ENCODE measurements around the gene CACNG7.

CACNG7 gene

DNA sequence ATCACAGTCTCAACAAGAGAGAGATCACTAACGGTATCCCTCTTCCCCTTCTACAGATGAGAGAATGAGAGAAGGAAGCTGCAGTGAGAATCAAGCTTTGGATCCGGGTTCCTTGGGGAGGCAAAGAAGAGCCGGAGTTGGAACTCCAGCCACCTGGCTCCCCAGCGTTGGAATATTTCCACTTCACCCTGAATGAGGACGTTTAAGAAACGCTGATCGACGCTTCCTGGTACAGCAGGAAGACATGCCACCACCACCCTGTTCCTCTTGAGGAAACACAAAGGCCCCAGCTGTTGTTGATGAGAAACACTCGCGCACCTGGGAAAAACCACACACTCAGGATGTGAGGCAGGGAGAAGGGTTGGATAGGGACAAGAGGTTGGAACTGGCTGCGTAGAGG lies 42.4 kb downstream of the CACNG7 start:
- DNase-seq (ENCODE audit: low read depth in 3 of 3, low spot score in 1 of 3): no peak

DNA sequence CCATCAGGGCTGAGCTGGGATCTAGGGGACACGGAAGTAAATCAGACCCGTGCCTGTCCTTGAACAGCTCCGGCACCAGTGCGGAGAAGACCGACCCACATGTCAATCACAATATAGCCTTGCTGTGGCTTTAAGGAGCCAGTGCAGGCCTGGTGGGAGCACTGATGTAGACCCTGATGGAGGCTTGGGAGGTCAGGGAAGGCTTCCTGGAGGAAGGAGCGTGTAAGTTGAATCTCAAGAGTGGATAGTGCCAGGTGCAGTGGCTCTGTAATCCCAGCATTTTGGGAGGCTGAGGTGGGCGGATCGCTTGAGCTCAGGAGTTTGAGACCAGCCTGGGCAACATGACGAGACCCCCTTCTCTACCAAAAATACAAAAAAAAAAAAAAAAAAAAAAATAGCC lies 42.9 kb downstream of the CACNG7 start:
- no peak for DNase-seq (ENCODE audit: low read depth in 3 of 3, low spot score in 1 of 3)

DNA sequence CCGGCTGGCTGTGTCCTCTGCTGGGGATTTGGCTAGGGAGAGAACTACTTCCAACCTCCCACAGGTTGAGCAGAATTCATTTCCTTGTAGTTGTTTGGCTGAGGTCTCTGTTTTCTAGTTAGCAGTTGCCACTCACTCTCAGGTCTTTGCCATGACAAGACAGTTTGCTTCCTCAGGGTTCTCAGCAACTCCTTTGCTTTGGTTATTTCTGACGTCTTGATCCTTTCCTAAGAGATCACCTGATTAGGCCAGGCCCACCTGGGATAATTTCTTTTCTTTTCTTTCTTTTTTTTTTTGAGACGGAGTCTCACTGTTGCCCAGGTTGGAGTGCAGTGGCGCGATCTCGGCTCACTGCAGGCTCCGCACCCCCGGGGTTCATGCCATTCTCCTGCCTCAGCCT lies 44.3 kb downstream of the CACNG7 start:
- DNase-seq (ENCODE audit: low read depth in 3 of 3, low spot score in 1 of 3): no peak

DNA sequence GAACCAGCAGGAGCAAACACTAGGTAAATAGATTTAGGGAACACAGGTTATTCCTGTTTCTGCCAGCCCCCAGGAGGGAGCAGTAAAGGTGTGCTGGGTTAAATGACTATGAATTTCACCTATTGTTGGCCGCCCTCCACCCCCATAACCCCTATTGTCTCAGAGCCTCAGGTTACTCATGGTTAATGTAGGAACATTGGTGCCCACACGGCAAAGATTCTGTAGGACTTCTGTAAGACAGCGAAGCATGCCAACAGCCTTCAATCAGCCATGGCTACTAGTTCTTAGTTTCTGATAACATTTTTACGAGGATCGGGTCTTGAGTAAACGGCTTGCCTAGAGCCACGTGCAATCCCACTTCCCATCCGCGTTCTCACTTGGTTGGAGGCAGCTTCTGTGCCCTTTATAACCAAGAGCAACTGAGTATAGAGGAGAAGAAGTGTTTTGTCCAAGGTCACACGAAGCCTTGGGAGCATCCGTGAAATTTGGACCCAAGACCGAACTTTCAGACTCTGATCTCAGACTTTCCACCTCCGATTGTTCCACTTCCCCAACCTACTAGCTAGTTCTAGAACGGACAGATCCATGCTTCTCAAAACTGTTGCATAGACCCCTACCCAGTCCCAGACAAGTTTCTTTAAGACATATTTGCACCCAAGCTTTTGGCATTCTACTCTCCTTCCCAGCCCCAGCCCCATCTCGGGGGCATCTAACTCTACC lies 48.5 kb downstream of the CACNG7 start:
- no peak for DNase-seq (ENCODE audit: low read depth in 3 of 3, low spot score in 1 of 3)

DNA sequence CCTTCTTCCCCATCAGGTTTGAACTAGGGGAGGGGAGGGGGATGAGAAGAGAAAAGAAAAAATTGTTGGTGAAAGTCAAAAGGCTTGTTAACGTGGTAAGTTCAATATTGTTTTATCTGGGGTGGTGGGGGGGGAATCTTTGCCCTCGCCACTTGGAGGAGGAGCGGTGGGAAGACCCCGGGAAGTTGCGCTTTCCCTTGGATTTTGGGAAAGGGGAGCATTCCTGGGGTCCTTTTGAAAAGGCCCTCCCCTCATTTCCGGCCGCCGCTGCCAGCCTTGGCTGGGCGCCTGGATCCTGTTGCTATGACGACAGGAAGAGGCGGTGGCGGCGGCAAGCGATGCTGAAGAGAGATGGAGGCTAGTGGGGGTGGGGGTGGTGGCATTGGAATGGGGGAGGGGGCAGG lies 49.1 kb downstream of the CACNG7 start:
- no peak for DNase-seq (ENCODE audit: low read depth in 3 of 3, low spot score in 1 of 3)

DNA sequence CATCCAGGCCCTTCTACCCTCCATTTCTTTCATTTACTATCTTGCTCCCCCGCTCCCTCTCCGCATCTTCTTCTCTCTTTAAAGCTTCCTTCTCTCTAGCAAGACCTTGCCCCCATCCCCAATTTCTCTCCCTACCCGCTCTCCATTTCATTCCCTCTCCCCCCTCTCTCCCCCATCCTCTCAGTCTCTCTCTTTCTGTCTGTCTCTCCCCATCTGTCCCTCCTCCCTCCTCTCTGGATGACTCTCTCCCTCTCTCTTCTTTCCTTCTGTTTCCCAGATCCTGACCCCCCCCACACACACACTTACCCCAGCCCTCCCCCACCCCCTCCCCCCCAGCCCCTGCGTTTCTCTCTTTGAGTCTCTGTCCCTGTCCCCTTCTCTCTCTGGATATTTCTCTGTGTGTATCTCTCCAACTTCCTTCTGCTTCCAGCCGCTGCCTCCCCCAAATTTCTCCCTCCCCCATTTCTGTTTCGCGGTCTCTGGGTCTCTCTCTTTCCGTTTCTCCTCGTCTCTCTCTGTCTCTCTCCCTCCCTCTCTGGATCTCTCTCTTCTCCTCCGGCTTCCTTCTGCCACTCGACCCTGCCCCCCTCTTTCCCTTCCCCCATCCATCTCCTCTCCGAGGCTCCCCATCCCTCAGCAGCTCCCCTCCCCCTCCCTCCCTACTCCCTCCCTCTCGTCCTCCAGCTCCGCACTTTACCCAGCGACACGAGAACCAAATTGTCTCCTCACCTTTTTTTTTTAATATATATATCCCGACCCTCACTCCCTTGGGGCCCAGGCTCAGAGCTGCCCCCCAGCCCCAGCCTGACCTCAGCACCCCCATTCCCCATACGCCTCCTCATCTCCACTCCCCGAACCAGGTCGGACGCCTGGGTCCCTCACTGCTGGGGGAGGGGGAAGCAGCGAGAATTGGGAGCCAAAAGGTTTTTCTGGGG lies 50.0 kb downstream of the CACNG7 start:
- DNase-seq (ENCODE audit: low read depth in 3 of 3, low spot score in 1 of 3): no peak

DNA sequence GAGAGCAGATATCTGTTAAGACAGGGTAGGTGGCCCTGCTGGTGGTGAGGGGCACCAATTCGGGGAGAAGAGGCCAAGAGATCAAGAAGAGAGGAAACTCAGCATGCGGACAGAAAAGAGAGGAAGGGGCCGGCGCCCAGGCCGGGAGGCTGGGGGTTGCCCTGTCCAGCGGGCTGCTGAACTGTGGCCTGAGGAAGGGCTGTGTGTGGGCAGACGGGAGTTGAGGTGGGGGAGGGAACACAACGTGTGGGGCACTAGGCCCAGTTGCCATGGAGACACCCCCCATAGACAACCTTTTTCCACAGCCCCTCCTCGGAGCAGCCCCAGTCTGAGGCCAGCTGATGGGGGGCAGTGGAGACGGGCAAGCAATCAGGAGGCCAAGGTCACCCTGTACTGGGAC lies 51.1 kb downstream of the CACNG7 start:
- DNase-seq (ENCODE audit: low read depth in 3 of 3, low spot score in 1 of 3): no peak

DNA sequence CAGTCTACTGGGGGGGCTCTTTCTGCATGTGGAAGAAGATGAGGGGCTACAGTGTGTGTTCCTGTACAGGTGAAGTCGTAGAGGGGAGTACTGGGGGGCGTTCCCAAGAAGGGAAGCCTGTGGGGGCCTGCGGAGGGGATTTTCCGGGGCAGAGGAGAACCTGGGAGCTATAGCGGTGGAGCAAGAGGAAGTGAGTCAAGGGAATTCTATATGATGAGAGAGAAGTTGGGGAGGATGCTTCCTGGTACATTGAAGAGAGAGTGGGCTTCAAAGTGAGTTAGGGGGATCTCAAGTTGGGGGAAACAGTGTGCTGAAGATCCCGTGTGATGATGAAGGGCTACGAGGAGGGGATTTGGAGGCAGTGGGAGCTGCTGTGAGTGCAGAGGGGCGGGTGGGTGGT lies 51.8 kb downstream of the CACNG7 start:
- no peak for DNase-seq (ENCODE audit: low read depth in 3 of 3, low spot score in 1 of 3)

DNA sequence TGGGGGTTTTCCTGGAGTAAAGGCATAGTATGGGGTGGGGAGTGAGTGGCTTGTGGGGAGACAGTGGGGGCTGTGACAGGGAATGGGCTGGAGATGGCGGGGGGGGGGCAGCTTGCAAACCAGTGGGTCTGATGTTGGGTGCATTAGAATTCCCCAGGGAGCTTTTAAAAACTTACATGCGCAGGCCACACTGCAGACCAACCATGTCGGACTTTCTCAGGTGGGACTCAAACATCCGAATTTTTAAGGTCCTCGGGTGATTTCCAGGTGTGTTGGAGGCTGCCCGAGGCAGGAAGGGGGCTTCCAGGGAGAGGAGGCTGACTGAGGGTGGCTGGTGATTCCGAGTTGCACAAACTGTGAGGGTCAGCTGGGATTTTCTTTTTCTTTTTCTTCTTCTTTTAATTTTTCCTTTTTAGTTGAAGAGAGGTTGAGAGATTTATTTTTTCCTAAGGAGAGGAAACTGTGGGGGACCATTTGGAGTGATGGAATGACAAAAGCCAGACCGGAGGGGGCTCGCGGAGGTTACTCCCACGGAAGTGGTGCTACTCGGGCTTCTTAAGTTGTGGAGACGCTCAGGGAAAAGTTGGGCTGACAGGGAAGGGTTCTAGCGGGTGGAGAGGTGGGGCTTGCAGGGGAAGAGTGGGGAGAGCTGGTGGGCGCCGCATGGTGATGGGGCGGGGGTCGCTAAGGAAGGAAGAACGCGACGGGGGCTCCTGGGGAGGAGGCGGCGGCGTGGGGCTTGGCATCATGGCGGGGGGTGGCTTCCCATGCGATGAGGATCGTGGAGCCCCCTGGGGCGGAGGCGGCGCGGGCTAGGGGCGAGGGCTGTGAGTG lies 52.7 kb downstream of the CACNG7 start:
- DNase-seq (ENCODE audit: low read depth in 3 of 3, low spot score in 1 of 3): no peak

DNA sequence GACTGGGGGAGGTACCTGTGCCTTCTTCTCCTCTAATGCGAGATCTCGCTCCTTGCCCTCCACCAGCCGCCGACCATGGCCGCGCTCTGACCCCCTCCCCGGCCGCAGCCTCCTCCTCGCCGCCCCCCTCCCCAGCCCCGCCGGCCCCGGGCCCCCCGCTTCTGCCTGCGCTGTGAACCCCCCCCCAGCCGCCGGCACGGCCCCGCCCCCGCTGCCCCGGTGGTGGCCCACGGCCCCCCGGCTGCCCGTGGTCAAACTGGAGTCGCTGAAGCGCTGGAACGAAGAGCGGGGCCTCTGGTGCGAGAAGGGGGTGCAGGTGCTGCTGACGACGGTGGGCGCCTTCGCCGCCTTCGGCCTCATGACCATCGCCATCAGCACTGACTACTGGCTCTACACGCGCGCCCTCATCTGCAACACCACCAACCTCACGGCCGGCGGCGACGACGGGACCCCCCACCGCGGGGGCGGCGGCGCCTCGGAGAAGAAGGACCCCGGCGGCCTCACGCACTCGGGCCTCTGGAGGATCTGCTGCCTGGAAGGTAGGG lies 53.9 kb downstream of the CACNG7 start, which contains the start of gene CACNG8:
CACNG8 (plus strand) TSS at position 51 of the 545 bp plus-strand sequence.
- no peak for DNase-seq (ENCODE audit: low read depth in 3 of 3, low spot score in 1 of 3)

DNA sequence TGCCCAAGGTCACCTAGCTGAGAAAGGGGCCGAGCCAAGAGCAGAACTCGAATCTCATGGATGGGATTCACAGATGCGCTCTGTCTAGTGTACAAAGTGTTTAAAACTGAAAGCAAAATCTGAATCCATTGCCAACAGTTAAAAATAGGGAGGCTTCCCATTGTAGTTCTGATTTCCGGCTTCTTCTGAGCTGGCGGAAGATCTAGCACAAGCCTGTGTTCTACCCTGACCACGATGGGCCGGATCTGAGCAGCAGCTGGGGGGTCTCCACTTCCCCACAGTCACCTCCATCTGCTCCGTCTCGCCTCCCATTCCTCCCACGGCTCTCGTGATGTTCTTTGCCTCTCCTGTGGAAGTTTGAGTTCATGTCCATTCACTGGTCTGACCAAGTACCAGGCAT lies 56.0 kb downstream of the CACNG7 start:
- no peak for DNase-seq (ENCODE audit: low read depth in 3 of 3, low spot score in 1 of 3)

DNA sequence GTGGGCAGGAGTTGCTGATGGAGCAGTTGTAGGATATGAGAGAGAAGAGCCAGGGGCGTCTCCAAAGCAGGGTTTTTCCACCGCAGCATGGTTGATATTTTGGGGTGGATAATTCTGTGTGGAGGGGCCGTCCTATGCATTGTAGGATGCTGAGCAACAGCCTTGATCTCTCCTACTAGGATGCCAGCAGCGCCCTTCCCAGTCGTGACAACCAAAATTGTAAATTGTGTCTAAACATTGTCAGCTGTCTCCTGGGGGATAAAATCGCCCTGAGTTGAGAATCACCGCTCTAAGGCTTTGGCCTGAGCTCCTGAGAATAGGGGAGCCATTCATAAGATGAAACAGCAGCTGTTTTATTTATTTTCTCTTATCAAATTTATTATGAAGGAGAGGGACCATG lies 57.9 kb downstream of the CACNG7 start:
- no peak for DNase-seq (ENCODE audit: low read depth in 3 of 3, low spot score in 1 of 3)

DNA sequence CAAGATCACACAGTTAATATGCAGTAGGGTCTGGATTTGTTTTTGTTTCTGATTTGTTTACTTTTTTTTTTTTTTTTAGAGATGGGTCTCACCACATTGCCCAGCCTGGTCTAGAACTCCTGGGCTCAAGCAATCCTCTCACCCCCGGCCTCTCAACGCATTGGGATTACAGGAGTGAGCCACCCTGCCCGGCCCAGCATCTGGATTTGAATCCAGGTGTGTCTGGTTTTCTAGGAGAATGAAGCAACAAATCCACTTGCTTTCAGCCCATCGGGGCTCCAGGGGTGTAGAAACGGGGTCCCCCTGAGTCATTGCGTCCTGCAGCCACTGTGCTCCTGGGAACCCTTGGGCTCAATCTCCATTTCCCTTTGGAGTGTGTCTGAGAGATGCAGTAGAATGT lies 60.3 kb downstream of the CACNG7 start:
- no peak for DNase-seq (ENCODE audit: low read depth in 3 of 3, low spot score in 1 of 3)

DNA sequence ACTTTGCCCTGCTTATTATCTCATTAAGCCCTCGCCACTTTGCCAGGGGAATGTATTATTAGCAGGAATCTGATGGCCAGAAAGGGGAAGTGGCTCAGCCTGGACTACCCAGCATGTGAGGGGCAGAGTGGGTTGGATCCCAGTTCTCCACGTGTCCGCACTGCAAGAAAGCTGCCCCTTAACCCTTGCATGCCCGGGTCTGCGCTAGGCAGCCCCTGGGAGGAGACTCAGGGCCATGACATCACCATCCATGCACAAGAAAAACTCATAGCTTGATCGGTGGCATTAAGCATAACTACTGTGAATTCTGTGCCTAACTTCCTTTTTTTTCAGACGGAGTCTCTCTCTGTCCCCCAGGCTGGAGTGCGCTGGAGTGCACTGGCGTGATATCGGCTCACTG lies 62.6 kb downstream of the CACNG7 start:
- DNase-seq (ENCODE audit: low read depth in 3 of 3, low spot score in 1 of 3): no peak

DNA sequence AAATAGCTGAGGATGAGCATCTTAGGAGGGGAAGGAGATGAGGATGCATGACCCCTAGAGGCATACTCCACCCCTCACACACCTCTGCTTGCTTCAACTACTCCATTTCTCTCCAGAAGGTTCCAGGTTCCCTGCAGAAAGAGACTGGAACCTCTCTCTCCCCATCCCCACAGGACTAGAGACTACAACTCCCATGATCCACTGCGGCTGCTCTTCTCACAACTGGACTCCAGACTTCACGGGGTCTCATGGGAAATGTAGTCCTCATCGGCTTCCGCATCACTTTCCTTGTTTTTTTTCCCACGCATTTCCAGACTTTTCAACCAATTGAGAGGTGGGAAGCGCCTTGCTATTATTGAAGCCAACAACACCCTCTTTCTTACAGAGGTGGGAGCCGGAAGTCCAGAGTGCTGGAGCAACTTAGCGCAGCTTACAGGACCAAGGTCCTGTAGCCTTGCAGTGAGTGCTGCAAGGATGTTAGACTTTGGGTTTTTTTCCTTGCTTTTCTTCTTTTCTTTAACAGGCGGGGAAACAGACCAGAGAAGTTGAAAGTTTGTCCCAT lies 68.4 kb downstream of the CACNG7 start:
- peak in 2 of 3 donors; percentile 12 to 30 for DNase-seq (ENCODE audit: low read depth in 3 of 3, low spot score in 1 of 3)

DNA sequence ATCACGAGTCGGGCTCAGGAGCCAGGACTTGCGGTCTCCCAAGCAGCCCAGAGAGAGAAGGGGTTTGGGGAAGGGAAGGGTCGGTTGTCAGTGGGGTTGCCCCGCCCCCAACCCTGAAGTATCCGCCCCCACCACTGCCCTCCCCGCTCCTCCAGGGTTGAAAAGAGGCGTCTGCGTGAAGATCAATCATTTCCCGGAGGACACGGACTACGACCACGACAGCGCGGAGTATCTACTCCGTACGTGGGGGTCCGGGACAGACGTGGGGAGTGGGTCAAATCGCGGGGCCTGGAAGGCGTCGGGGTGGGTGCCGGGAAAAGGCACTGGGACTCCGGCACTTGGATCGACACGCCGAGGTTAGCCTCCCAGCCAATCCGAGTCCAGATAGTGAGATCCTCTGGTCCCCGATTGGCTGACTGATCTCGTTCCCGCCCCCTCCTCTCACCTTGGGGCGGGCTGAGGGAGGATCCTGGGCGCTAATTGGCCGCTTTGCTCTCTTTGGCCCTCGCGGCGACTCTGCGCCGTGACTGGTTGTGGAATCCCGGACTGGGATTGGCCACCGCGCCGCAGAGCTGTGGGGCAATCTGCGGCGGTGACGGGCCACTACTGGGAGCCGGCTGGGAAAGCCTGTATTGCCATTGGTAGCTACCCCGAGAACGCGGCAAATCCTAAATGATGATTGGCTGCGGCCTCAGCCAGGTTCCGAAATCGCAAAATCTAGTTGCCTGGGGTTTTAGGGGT lies 69.1 kb downstream of the CACNG7 start:
- no peak for DNase-seq (ENCODE audit: low read depth in 3 of 3, low spot score in 1 of 3)

DNA sequence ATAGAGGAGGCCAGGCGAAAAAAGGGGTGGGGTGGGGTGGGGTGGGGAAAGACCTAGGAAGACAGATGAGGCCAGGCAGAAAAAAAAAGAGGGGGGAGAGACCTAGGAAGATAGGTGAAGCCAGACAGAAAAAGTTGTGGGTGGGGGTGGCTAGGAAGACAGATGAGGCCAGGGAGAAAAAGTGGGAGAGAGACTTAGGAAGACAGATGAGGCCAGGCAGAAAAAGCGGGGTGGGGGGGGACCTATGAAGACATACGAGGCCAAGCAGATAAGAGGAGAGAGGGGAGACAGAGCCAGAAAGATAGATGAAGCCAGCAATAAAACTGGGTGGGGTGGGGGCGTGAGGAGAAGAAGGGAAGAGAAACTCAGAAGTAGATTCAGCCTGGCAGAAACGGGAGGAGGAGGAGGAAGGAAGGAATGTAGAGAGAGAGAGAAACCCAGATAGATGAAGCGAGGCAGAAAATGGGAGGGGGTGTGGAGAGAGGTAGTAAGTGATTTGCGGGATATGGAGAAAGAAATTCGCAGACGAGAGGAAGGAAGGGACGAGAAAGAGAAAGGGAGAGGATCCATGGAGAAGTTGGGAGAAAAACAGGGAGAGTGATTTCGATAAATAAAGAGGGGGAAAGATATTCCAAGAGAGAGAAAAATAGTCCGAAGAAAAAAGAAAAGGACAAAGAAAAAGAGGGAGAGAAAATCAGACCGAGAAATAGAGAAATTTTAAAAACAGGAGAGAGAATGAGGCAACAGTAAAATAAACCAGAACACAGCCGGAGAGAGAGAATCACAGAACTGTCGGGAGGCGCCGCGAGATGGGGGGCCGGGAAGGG lies 70.1 kb downstream of the CACNG7 start:
- no peak for DNase-seq (ENCODE audit: low read depth in 3 of 3, low spot score in 1 of 3)

DNA sequence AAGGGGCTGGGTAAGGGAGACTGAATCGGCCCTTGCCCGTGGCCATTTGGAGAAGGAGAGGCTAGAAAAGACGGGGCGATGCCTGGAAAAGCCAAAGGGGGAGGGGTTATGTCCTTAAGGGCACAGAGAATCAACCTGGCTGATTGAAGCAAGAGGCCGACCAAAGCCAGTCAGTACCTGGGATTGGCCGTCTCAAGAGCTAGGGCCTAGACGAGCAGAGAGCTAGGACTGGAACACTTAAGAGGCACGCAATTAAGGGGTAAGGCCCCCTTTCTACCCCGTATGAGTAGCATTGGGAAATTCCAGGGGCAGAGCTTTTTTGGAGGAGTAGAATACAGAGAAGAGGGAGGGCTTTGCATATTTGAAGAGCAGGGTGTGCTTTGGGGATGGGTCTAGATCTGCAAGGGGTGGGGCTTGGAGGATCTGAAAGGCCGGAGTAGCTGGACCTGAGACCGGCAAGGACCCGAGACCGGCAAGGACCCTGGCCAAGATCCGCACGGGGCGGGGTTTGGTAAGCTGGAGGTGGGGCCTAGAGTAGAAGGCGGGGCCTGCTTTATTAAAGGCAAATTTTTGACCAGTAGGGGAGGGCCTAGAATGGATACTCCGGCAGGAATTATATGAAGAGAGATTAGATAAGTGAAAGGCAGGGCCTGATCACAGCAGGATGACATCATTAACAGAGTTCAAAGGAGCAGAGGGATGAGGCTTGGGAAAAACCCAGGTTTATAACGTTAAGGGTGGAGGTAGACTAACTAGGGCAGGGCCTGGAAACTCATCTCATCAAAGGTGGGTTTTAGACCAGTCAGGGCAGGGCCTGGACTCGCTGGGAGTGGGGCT lies 71.7 kb downstream of the CACNG7 start:
- no peak for DNase-seq (ENCODE audit: low read depth in 3 of 3, low spot score in 1 of 3)

Measured in stimulated activated CD4-positive, alpha-beta T cell treated with anti-CD3 and anti-CD28 coated beads, TNF-alpha, amount 100 ng/mL, for 1 hour (primary cell).